NCI-H446 treated with DMSO at 0.1 percent for 48 hours (cell line): ENCODE results near the gene MELK.

Source experiments
- DNase-seq: peaks from one replicate; lab custom pipeline; 2025; lab: John Stamatoyannopoulos, UW

MELK gene

GRCh38 chr9:36676091-36676490 is 103.4 kb downstream of the MELK start:
- DNase-seq, result no peak

GRCh38 chr9:36676778-36677485 is 104.2 kb downstream of the MELK start:
- no peak for DNase-seq

- DNase-seq, result no peak
These were observed 104.9 kb downstream of the MELK start for GRCh38 chr9:36677611-36678010.

GRCh38 chr9:36679710-36680109 is 107.0 kb downstream of the MELK start:
- no peak for DNase-seq

GRCh38 chr9:36686471-36686870 is 113.8 kb downstream of the MELK start:
- DNase-seq, result no peak

GRCh38 chr9:36690412-36691168 is 117.9 kb downstream of the MELK start:
- no peak for DNase-seq

- no peak for DNase-seq
These were observed 119.0 kb downstream of the MELK start for GRCh38 chr9:36691671-36692070.

GRCh38 chr9:36698984-36699383 is 126.3 kb downstream of the MELK start:
- DNase-seq, result no peak

GRCh38 chr9:36704148-36704547 is 131.5 kb downstream of the MELK start:
- no peak for DNase-seq

GRCh38 chr9:36713515-36714490 is 141.1 kb downstream of the MELK start:
- no peak for DNase-seq

GRCh38 chr9:36716496-36716895 is 143.8 kb downstream of the MELK start:
- no peak for DNase-seq

- no peak for DNase-seq
These were observed 144.6 kb downstream of the MELK start for GRCh38 chr9:36717276-36717675.

GRCh38 chr9:36718612-36719011 is 145.9 kb downstream of the MELK start:
- no peak for DNase-seq

- no peak for DNase-seq
These were observed 147.3 kb downstream of the MELK start for GRCh38 chr9:36720043-36720442.

GRCh38 chr9:36721846-36722588 is 149.3 kb downstream of the MELK start:
- DNase-seq, result peak; percentile 26

GRCh38 chr9:36725777-36726356 is 153.2 kb downstream of the MELK start:
- DNase-seq, result no peak
